ENCODE data around the gene TTL. TPM values are rescaled to one million over a fixed set of nuclear protein-coding genes. Genes with fewer than 3 reads are reported as not detected.
"Not testable (repeated sequence)": the region's sequence is repeated elsewhere in the genome, so short reads cannot be mapped to it uniquely, and the experiment has no call there.

TTL gene
- total and polyA plus RNA-seq, 7 donors = 19.0 to 72.0 (median 49.3) TPM

GRCh38 chr2:112518807-112519206 lies 36.9 kb downstream of the TTL start:
- Histone ChIP-seq H3K36me3 (ENCODE audit: insufficient read depth in 1 of 2, low read depth in 1 of 2) (peaks cover 5 to 50% of the 10 kb centered on the region in 2 donors), H3K27ac (no peak overlapping the region), H3K4me1 (no peaks in the 10 kb centered on the region), H3K4me3 (no peak overlapping the region), H3K27me3 (ENCODE audit: insufficient read depth in 3 of 3, low read length in 2 of 3) (no peaks in the 10 kb centered on the region), H3K9me3 (no peaks in the 10 kb centered on the region)
- 84 to 97% (median 90%) methylated on average over 7 of the region's 7 CpGs for WGBS, 3 donors
- intact Hi-C loops (cut with DNase I) = no loop called here
- no peak for DNase-seq
- ATAC-seq = no peak
- TF ChIP-seq CTCF (IDR thresholded peaks at IDR 0.05) = no peak

GRCh38 chr2:112519506-112519905 lies 37.5 kb downstream of the TTL start:
- intact Hi-C loops (cut with DNase I) = no loop called here
- Histone ChIP-seq H3K4me1 (no peaks in the 10 kb centered on the region), H3K27ac (no peak overlapping the region), H3K27me3 (ENCODE audit: insufficient read depth in 3 of 3, low read length in 2 of 3) (no peaks in the 10 kb centered on the region), H3K36me3 (ENCODE audit: insufficient read depth in 1 of 2, low read depth in 1 of 2) (peaks cover 5 to 50% of the 10 kb centered on the region in 2 donors), H3K4me3 (no peak overlapping the region), H3K9me3 (no peaks in the 10 kb centered on the region)
- no peak for ATAC-seq
- WGBS, 3 donors = 88 to 99% (median 88%) methylated on average over 9 of the region's 9 CpGs
- no peak for TF ChIP-seq CTCF (IDR thresholded peaks at IDR 0.05)
- DNase-seq = no peak

- no peak for DNase-seq
- no peak overlapping the region for H3K27ac ChIP-seq
- intact Hi-C loops (cut with DNase I) = no loop called here
- peaks cover 5 to 50% of the 10 kb centered on the region in 2 donors for H3K36me3 ChIP-seq (ENCODE audit: insufficient read depth in 1 of 2, low read depth in 1 of 2)
- TF ChIP-seq CTCF (IDR thresholded peaks at IDR 0.05) = no peak
- H3K4me1 ChIP-seq = no peaks in the 10 kb centered on the region
- ATAC-seq = no peak
- H3K4me3 ChIP-seq = no peak overlapping the region
- H3K9me3 ChIP-seq = no peaks in the 10 kb centered on the region
- H3K27me3 ChIP-seq (ENCODE audit: insufficient read depth in 3 of 3, low read length in 2 of 3) = no peaks in the 10 kb centered on the region
- WGBS, 3 donors = 90 to 96% (median 93%) methylated on average over 7 of the region's 7 CpGs
These were observed 38.4 kb downstream of the TTL start for GRCh38 chr2:112520234-112520783.

GRCh38 chr2:112523291-112523777 lies 41.4 kb downstream of the TTL start:
- no peak for ATAC-seq
- no peaks in the 10 kb centered on the region for H3K27me3 ChIP-seq (ENCODE audit: insufficient read depth in 3 of 3, low read length in 2 of 3)
- H3K4me3 ChIP-seq = no peak overlapping the region
- H3K4me1 ChIP-seq = no peaks in the 10 kb centered on the region
- no peak for DNase-seq
- H3K9me3 ChIP-seq = no peaks in the 10 kb centered on the region
- peaks cover 5 to 48% of the 10 kb centered on the region in 2 donors for H3K36me3 ChIP-seq (ENCODE audit: insufficient read depth in 1 of 2, low read depth in 1 of 2)
- WGBS, 3 donors = 92 to 100% (median 96%) methylated on average over 3 of the region's 3 CpGs
- H3K27ac ChIP-seq = no peak overlapping the region
- intact Hi-C loops (cut with DNase I) = no loop called here
- TF ChIP-seq CTCF (IDR thresholded peaks at IDR 0.05) = no peak

- H3K27ac ChIP-seq; ATAC-seq; DNase-seq; H3K9me3 ChIP-seq; H3K27me3 ChIP-seq (ENCODE audit: insufficient read depth in 3 of 3, low read length in 2 of 3); H3K4me1 ChIP-seq; intact Hi-C loops (cut with DNase I); H3K4me3 ChIP-seq: not testable (repeated sequence)
- H3K36me3 ChIP-seq (ENCODE audit: insufficient read depth in 1 of 2, low read depth in 1 of 2) = peaks cover 5 to 49% of the 10 kb centered on the region in 2 donors
- 97 to 100% (median 99%) methylated on average over 2 to 3 of the region's 3 CpGs for WGBS, 3 donors
These were observed 42.3 kb downstream of the TTL start for GRCh38 chr2:112524276-112524675.

All from psoas muscle (tissue), 8 donors.